ENCODE data around the gene FOXF1. TPM values are rescaled to one million over a fixed set of nuclear protein-coding genes. Genes with fewer than 3 reads are reported as not detected.

FOXF1 gene
- total RNA-seq, 2 donors from 2014 or later, result 4.1 TPM; not detected in 1

- Histone ChIP-seq H3K9me3 (peaks cover 3% of the 10 kb centered on the region), H3K27me3 (replicated peaks; ENCODE audit: insufficient read depth) (no peaks in the 10 kb centered on the region), H3K4me3 (no peak overlapping the region), H3K4me1 (ENCODE audit: control insufficient read depth in 1 of 2, low read depth in 2 of 2) (no peaks in the 10 kb centered on the region), H3K36me3 (no peaks in the 10 kb centered on the region), H3K27ac (no peak overlapping the region)
- ATAC-seq (ENCODE audit: insufficient number of reproducible peaks, low FRiP score, low read depth) (no peak), DNase-seq (ENCODE audit: low spot score) (no peak)
- TF ChIP-seq, protein P1, sequence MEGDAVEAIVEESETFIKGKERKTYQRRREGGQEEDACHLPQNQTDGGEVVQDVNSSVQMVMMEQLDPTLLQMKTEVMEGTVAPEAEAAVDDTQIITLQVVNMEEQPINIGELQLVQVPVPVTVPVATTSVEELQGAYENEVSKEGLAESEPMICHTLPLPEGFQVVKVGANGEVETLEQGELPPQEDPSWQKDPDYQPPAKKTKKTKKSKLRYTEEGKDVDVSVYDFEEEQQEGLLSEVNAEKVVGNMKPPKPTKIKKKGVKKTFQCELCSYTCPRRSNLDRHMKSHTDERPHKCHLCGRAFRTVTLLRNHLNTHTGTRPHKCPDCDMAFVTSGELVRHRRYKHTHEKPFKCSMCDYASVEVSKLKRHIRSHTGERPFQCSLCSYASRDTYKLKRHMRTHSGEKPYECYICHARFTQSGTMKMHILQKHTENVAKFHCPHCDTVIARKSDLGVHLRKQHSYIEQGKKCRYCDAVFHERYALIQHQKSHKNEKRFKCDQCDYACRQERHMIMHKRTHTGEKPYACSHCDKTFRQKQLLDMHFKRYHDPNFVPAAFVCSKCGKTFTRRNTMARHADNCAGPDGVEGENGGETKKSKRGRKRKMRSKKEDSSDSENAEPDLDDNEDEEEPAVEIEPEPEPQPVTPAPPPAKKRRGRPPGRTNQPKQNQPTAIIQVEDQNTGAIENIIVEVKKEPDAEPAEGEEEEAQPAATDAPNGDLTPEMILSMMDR (IDR thresholded peaks at IDR 0.05), result no peak
Observed at GRCh38 chr16:86476956-86477534, 33.3 kb upstream of the FOXF1 start.

- no peak overlapping the region for H3K4me3 ChIP-seq
- no peaks in the 10 kb centered on the region for H3K9me3 ChIP-seq
- TF ChIP-seq, protein P1 (IDR thresholded peaks at IDR 0.05), result no peak
- DNase-seq (ENCODE audit: low spot score) (no peak), ATAC-seq (ENCODE audit: insufficient number of reproducible peaks, low FRiP score, low read depth) (no peak)
- no peaks in the 10 kb centered on the region for H3K27me3 ChIP-seq (replicated peaks; ENCODE audit: insufficient read depth)
- H3K36me3 ChIP-seq, result no peaks in the 10 kb centered on the region
- H3K27ac ChIP-seq, result no peak overlapping the region
- H3K4me1 ChIP-seq (ENCODE audit: control insufficient read depth in 1 of 2, low read depth in 2 of 2), result no peaks in the 10 kb centered on the region
Observed at GRCh38 chr16:86477642-86478041, 32.7 kb upstream of the FOXF1 start.

GRCh38 chr16:86478779-86479178 lies 31.5 kb upstream of the FOXF1 start:
- no peak for DNase-seq (ENCODE audit: low spot score)
- Histone ChIP-seq H3K27me3 (replicated peaks; ENCODE audit: insufficient read depth) (no peaks in the 10 kb centered on the region), H3K27ac (no peak overlapping the region), H3K9me3 (peaks cover 4% of the 10 kb centered on the region), H3K4me3 (no peak overlapping the region), H3K36me3 (no peaks in the 10 kb centered on the region), H3K4me1 (ENCODE audit: control insufficient read depth in 1 of 2, low read depth in 2 of 2) (no peaks in the 10 kb centered on the region)
- TF ChIP-seq, protein P1 (IDR thresholded peaks at IDR 0.05), result no peak
- ATAC-seq (ENCODE audit: insufficient number of reproducible peaks, low FRiP score, low read depth), result no peak

DNA sequence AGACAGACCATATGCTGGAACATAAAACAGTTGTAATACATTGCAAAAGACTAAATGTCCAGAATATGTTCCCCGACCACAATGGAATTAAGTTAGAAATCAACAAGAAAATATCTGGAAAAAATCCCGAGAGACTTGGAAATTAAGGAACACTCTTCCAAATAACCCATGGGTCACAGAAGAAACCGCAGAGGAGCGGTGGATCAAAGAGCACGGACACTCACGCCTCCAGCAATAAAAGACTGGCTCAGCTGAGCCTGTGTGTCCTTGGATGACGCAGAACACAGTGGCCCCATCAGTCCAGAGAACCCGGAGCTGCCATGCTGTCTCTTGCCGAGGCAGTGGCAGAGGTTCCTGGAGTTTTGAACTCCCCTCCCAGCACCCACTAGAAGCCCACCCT lies 30.9 kb upstream of the FOXF1 start:
- no peaks in the 10 kb centered on the region for H3K36me3 ChIP-seq
- DNase-seq (ENCODE audit: low spot score) (no peak), ATAC-seq (ENCODE audit: insufficient number of reproducible peaks, low FRiP score, low read depth) (no peak)
- no peaks in the 10 kb centered on the region for H3K4me1 ChIP-seq (ENCODE audit: control insufficient read depth in 1 of 2, low read depth in 2 of 2)
- TF ChIP-seq, protein P1 (IDR thresholded peaks at IDR 0.05), result no peak
- H3K4me3 ChIP-seq, result no peak overlapping the region
- H3K27me3 ChIP-seq (replicated peaks; ENCODE audit: insufficient read depth), result no peaks in the 10 kb centered on the region
- H3K9me3 ChIP-seq, result peaks cover 10% of the 10 kb centered on the region
- no peak overlapping the region for H3K27ac ChIP-seq

- Histone ChIP-seq H3K36me3 (no peaks in the 10 kb centered on the region), H3K27ac (no peak overlapping the region), H3K4me1 (ENCODE audit: control insufficient read depth in 1 of 2, low read depth in 2 of 2) (no peaks in the 10 kb centered on the region), H3K9me3 (peaks cover 13% of the 10 kb centered on the region), H3K27me3 (replicated peaks; ENCODE audit: insufficient read depth) (no peaks in the 10 kb centered on the region), H3K4me3 (no peak overlapping the region)
- TF ChIP-seq, protein P1 (IDR thresholded peaks at IDR 0.05), result no peak
- DNase-seq (ENCODE audit: low spot score) (no peak), ATAC-seq (ENCODE audit: insufficient number of reproducible peaks, low FRiP score, low read depth) (no peak)
Observed at GRCh38 chr16:86480444-86480843, 29.9 kb upstream of the FOXF1 start.

All from thoracic aorta (tissue), 2 donors.